A549 (cell line): ENCODE measurements around the gene MED12L.

ENCODE experiments used
- CEBPB ChIP-seq, 2 experiments: fragments of >200 bp in 1 of 2; sonication (Bioruptor Twin) in 1 of 2; formaldehyde crosslinking in 1 of 2; IDR thresholded peaks; 2 replicates each; pipeline ENCODE4 v1.6.1; 2012 to 2016
- CTCF ChIP-seq: fragments of >200 bp; sonication (Bioruptor Twin); formaldehyde crosslinking; IDR thresholded peaks from 3 replicates; pipeline ENCODE4 v1.5.1; 2016
- EP300 ChIP-seq, 2 experiments: fragments of >200 bp; sonication (Bioruptor Twin); formaldehyde crosslinking; IDR thresholded peaks; 2 replicates in 1 of 2; 3 replicates in 1 of 2; pipeline ENCODE4 v1.6.1; 2016 to 2017
- HDAC2 ChIP-seq: fragments of 200-600 bp; sonication (generic); IDR thresholded peaks from 2 replicates; pipeline ENCODE4 v1.6.1; 2016
- KDM1A ChIP-seq: fragments of 200-600 bp; sonication (generic); IDR thresholded peaks from 2 replicates; pipeline ENCODE4 v1.6.1; 2016; ENCODE audit warnings: low read depth, mild to moderate bottlenecking
- MYC ChIP-seq: IDR thresholded peaks from 2 replicates; pipeline ENCODE4 v1.6.1; 2012; ENCODE audit warnings: mild to moderate bottlenecking, inconsistent platforms, low read length, improper control_type of control experiment, borderline replicate concordance
- POLR2A ChIP-seq: IDR thresholded peaks from 2 replicates; pipeline ENCODE4 v1.6.1; 2012; ENCODE audit warnings: mild to moderate bottlenecking, low read length
- RARB ChIP-seq: fragments of 250-450 bp; sonication (Bioruptor Pico); IDR thresholded peaks from 2 replicates; pipeline ENCODE4 v1.8.0; 2021; ENCODE audit warnings: mild to moderate bottlenecking, moderate library complexity
- REST ChIP-seq: fragments of 200-600 bp; sonication (generic); IDR thresholded peaks from 2 replicates; pipeline ENCODE4 v1.6.1; 2016; ENCODE audit warnings: antibody characterized with exemption, mild to moderate bottlenecking, moderate library complexity
- RFX5 ChIP-seq: fragments of 450-650 bp; IDR thresholded peaks from 2 replicates; pipeline ENCODE4 v1.7.1; 2014; ENCODE audit warnings: antibody characterized with exemption, mild to moderate bottlenecking, moderate library complexity
- SMC3 ChIP-seq: fragments of >200 bp; sonication (Bioruptor Twin); formaldehyde crosslinking; IDR thresholded peaks from 3 replicates; pipeline ENCODE4 v1.6.1; 2018; ENCODE audit warnings: inconsistent platforms
- USF2 ChIP-seq: fragments of 450-650 bp; IDR thresholded peaks from 2 replicates; pipeline ENCODE4 v1.6.1; 2014; ENCODE audit warnings: antibody characterized with exemption

GRCh38 chr3:151219056-151219455 lies 133.6 kb downstream of the MED12L start:
- TF ChIP-seq CTCF = no peak
- TF ChIP-seq POLR2A = no peak
- TF ChIP-seq RARB = no peak
- no peak for TF ChIP-seq RFX5
- no peak for TF ChIP-seq SMC3
- no peak for TF ChIP-seq KDM1A
- no peak for TF ChIP-seq REST
- no peak for TF ChIP-seq MYC
- no peak for TF ChIP-seq EP300 (IDR thresholded peaks at IDR 0.05)
- TF ChIP-seq CEBPB (IDR thresholded peaks at IDR 0.05) = no peak
- TF ChIP-seq USF2 = no peak
- TF ChIP-seq HDAC2 = no peak
